Esophagus squamous epithelium (tissue), 5 donors: ENCODE results near the gene CNTN2. TPM values are rescaled to one million over a fixed set of nuclear protein-coding genes. Genes with fewer than 3 reads are reported as not detected.

ENCODE experiments used
- DNase-seq: peaks from one replicate; lab custom pipeline; 2025; lab: John Stamatoyannopoulos, UW
- H3K27ac ChIP-seq, 4 donors: fragments of 200-600 bp; sonication (generic); one replicate each; pipeline ENCODE4 v1.5.1; 2016 to 2019; ENCODE audit warnings: mild to moderate bottlenecking in 1 of 4
- H3K27me3 ChIP-seq, 4 donors: fragments of 200-600 bp; sonication (generic); 1 replicate in 3 of 4; 2 replicates in 1 of 4; pipeline versions ENCODE4 v1.5.1 to v1.6.0; 2017 to 2021; ENCODE audit warnings: antibody characterized with exemption in 1 of 4
- H3K36me3 ChIP-seq, 3 donors: fragments of 200-600 bp; sonication (generic); one replicate each; pipeline ENCODE4 v1.5.1; 2016 to 2019
- H3K4me1 ChIP-seq, 3 donors: fragments of 200-600 bp; sonication (generic); one replicate each; pipeline ENCODE4 v1.5.1; 2017 to 2019
- H3K4me3 ChIP-seq, 4 donors: fragments of 200-600 bp; sonication (generic); 1 replicate in 3 of 4; 2 replicates in 1 of 4; pipeline ENCODE4 v1.5.1; 2016 to 2019; ENCODE audit warnings: mild to moderate bottlenecking in 2 of 4, moderate library complexity in 1 of 4
- H3K9me3 ChIP-seq, 3 donors: fragments of 200-600 bp; sonication (generic); one replicate each; pipeline ENCODE4 v1.5.1; 2016 to 2019
- POLR2A ChIP-seq, 4 donors: fragments of 450-650 bp; IDR thresholded peaks; one replicate each; pipeline ENCODE4 v1.6.1; 2017; ENCODE audit warnings: antibody characterized with exemption in 4 of 4, mild to moderate bottlenecking in 4 of 4, moderate library complexity in 3 of 4
- WGBS, 2 donors: methylation state at CpG; one replicate each; pipeline ENCODE4 v1.1.5; 2018; 5-methylcytosine and 5-hydroxymethylcytosine counted together
- intact Hi-C: fragments of 100-400 bp; cut with DNase I; formaldehyde crosslinking; loops from one replicate; pipeline ENCODE4 v1.15.0; 2022
- total RNA-seq, 4 donors: library from RNA; depleted of rRNA; stranded (reverse); fragments of >200 nt; gene quantifications; one replicate each; pipeline ENCODE4 v1.1.0, GENCODE V29; 2016
- TF ChIP-seq, protein P1 (sequence below), 6 experiments: fragments of 450-650 bp in 4 of 6; fragments of 200-600 bp in 2 of 6; sonication (generic) in 2 of 6; IDR thresholded peaks; one replicate each; pipeline ENCODE4 v1.5.1; 2016 to 2019; ENCODE audit warnings: antibody characterized with exemption in 6 of 6, mild to moderate bottlenecking in 4 of 6, moderate library complexity in 4 of 6
- donor health status: DM: yes; HTN: yes; CAD: no.

The CNTN2 gene
- total RNA-seq, 4 donors from 2014 or later, result 0.19 TPM; not detected in 3

DNA sequence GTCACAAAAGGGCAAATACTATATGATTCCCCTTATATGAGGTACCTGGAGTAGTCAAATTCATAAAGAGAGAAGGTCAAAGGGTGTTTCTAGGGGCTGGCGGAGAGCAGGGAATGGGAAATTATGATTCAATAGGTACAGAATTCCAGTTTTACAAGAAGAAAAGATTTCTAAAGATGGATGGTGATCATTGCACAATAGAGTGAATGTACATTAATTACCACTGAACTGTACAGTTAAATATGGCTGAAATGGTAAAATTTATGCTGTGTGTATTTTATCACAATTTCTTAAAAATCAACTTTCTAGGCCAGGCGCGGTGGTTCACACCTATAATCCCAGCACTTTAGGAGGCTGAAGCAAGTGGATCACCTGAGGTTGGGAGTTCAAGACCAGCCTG lies 59.4 kb downstream of the CNTN2 start:
- no peaks in the 10 kb centered on the region for H3K9me3 ChIP-seq
- intact Hi-C loops, result no loop called here
- no peak overlapping the region for H3K27ac ChIP-seq
- DNase-seq, result no peak
- no peaks in the 10 kb centered on the region for H3K4me1 ChIP-seq
- peaks cover 10 to 96% (median 47%) of the 10 kb centered on the region in 3 donors for H3K36me3 ChIP-seq
- H3K27me3 ChIP-seq, result no peaks in the 10 kb centered on the region
- TF ChIP-seq, protein P1, sequence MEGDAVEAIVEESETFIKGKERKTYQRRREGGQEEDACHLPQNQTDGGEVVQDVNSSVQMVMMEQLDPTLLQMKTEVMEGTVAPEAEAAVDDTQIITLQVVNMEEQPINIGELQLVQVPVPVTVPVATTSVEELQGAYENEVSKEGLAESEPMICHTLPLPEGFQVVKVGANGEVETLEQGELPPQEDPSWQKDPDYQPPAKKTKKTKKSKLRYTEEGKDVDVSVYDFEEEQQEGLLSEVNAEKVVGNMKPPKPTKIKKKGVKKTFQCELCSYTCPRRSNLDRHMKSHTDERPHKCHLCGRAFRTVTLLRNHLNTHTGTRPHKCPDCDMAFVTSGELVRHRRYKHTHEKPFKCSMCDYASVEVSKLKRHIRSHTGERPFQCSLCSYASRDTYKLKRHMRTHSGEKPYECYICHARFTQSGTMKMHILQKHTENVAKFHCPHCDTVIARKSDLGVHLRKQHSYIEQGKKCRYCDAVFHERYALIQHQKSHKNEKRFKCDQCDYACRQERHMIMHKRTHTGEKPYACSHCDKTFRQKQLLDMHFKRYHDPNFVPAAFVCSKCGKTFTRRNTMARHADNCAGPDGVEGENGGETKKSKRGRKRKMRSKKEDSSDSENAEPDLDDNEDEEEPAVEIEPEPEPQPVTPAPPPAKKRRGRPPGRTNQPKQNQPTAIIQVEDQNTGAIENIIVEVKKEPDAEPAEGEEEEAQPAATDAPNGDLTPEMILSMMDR (IDR thresholded peaks at IDR 0.05), result no peak
- TF ChIP-seq POLR2A (IDR thresholded peaks at IDR 0.05), result no peak
- WGBS, 2 donors, result 83 to 94% methylated on average over 3 of the region's 3 CpGs
- no peak overlapping the region for H3K4me3 ChIP-seq

DNA sequence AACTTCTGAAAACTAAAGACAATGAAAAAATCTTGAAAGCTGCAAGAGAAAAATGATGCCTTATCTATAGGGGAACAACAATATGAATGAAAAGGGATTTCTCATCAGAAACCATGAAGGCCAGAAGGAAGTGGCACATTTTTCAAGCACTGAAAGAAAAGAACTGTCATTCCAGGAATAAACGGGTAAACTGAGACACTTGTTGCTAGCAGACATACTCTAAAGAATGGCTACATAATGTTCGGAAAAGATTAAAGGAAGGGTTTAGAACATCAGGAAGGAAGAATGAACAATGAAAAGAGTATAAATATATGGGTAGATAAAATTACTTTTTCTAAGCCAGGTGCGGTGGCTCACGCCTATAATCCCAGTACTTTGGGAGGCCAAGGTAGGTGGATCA lies 64.3 kb downstream of the CNTN2 start:
- Histone ChIP-seq H3K36me3 (peaks cover 5 to 95% (median 16%) of the 10 kb centered on the region in 3 donors), H3K9me3 (no peaks in the 10 kb centered on the region), H3K27ac (no peak overlapping the region), H3K4me1 (no peaks in the 10 kb centered on the region), H3K4me3 (no peak overlapping the region), H3K27me3 (no peaks in the 10 kb centered on the region)
- TF ChIP-seq, protein P1 (IDR thresholded peaks at IDR 0.05), result no peak
- no peak for TF ChIP-seq POLR2A (IDR thresholded peaks at IDR 0.05)
- intact Hi-C loops, result no loop called here
- no peak for DNase-seq
- WGBS, 2 donors, result 89 to 96% methylated on average over 4 of the region's 4 CpGs

DNA sequence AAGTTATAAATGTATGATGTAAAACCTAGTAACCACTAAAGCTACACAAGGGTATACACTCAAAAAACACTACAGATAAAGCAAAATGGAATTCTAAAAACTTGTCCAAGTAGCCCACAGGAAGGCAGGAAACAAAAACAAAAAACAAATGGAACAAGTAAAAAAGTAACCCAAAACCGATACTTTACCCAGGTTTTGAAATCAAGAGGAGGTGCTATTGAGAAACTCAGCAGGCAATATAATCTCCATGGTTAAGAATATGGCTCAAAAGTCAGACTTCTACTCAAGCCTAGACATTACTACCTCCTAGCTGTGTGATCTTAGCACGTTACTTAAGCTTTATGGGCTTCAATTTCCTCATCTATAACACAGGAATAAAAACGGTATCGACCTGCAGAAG lies 65.5 kb downstream of the CNTN2 start:
- Histone ChIP-seq H3K4me3 (no peak overlapping the region), H3K4me1 (no peaks in the 10 kb centered on the region), H3K36me3 (peaks cover 4 to 95% (median 7%) of the 10 kb centered on the region in 3 donors), H3K27ac (no peak overlapping the region), H3K9me3 (no peaks in the 10 kb centered on the region), H3K27me3 (no peaks in the 10 kb centered on the region)
- TF ChIP-seq, protein P1 (IDR thresholded peaks at IDR 0.05), result no peak
- TF ChIP-seq POLR2A (IDR thresholded peaks at IDR 0.05), result no peak
- intact Hi-C loops, result no loop called here
- WGBS, 2 donors, result 72 to 84% methylated on average over 4 of the region's 4 CpGs
- no peak for DNase-seq

DNA sequence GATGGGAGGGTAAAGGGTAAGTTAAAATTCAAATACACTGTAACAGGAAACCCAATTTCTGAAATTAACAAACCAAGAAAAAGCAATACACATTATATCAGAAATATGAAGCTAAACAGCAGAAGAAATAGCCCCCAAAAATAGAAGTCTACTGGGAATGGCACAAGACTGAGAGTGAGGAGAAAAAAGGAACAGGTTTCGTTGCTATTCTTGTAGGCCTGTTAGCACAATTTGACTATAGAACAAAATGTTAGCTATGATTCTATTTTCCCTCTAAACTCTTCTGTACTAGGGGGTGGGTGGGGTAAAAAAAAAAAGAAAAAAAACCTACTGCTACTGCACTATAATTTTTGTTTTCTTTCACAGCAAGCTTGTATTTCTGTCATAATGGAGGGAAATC lies 66.3 kb downstream of the CNTN2 start:
- peaks cover 3 to 95% (median 6%) of the 10 kb centered on the region in 3 donors for H3K36me3 ChIP-seq
- no peaks in the 10 kb centered on the region for H3K4me1 ChIP-seq
- H3K27ac ChIP-seq, result no peak overlapping the region
- no peaks in the 10 kb centered on the region for H3K27me3 ChIP-seq
- WGBS, 2 donors, result 81 to 86% methylated on average over 1 of the region's 1 CpG
- H3K9me3 ChIP-seq, result no peaks in the 10 kb centered on the region
- H3K4me3 ChIP-seq, result no peak overlapping the region
- no peak for DNase-seq
- intact Hi-C loops, result no loop called here
- no peak for TF ChIP-seq POLR2A (IDR thresholded peaks at IDR 0.05)
- TF ChIP-seq, protein P1 (IDR thresholded peaks at IDR 0.05), result no peak

DNA sequence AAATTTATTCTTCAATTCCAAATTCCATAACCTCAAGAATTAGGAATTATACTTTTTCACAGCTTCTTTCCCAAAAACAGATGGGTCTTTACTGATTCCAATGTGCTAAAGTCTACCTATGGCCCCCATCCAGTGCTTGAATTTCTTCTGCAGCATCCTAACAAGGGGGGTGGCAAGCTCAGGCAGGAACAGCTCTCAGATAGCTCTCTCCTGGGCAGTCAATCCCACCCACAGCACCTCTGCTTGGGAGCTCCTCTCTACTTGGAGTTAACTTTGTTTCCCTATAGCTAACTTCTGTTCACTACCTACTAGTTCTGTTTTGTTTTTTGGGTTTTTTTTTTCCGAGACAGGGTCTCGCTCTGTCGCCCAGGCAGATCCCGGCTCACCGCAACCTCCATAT lies 66.7 kb downstream of the CNTN2 start:
- Histone ChIP-seq H3K4me1 (no peaks in the 10 kb centered on the region), H3K9me3 (no peaks in the 10 kb centered on the region), H3K27me3 (no peaks in the 10 kb centered on the region), H3K36me3 (peaks cover 3 to 95% (median 8%) of the 10 kb centered on the region in 3 donors), H3K27ac (no peak overlapping the region), H3K4me3 (no peak overlapping the region)
- intact Hi-C loops, result no loop called here
- TF ChIP-seq, protein P1 (IDR thresholded peaks at IDR 0.05), result no peak
- no peak for TF ChIP-seq POLR2A (IDR thresholded peaks at IDR 0.05)
- 83 to 100% methylated on average over 5 of the region's 5 CpGs for WGBS, 2 donors
- DNase-seq, result no peak
